H1 (cell line): ENCODE measurements around the gene FUT2. TPM values are rescaled to one million over a fixed set of nuclear protein-coding genes. Genes with fewer than 3 reads are reported as not detected.

Experiments
- BCL11A ChIP-seq, 2 experiments: IDR thresholded peaks; one replicate each; pipeline ENCODE4 v1.6.1; 2011; ENCODE audit warnings: low read depth in 2 of 2, low read length in 2 of 2, mild to moderate bottlenecking in 2 of 2
- BRCA1 ChIP-seq: IDR thresholded peaks from 2 replicates; pipeline ENCODE4 v1.6.1; 2012; ENCODE audit warnings: low read depth, low read length, improper control_type of control experiment
- CBX8 ChIP-seq: fragments of 300-800, 300-1000 bp; sonication (generic); IDR thresholded peaks from 2 replicates; pipeline ENCODE4 v1.7.1; 2016; ENCODE audit warnings: low read depth, low read length, borderline replicate concordance
- CHD7 ChIP-seq: fragments of 300-600 bp; sonication (generic); IDR thresholded peaks from 2 replicates; pipeline ENCODE4 v1.7.1; 2012; ENCODE audit warnings: low read length, moderate library complexity, mild to moderate bottlenecking, inconsistent platforms; ENCODE audit not compliant: insufficient replicate concordance
- CTCF ChIP-seq, 3 experiments: IDR thresholded peaks; 1 replicate in 2 of 3; 2 replicates in 1 of 3; pipeline versions ENCODE4 v1.5.1 to v1.6.1; 2011; ENCODE audit warnings: low read length in 3 of 3, mild to moderate bottlenecking in 3 of 3, inconsistent platforms in 2 of 3, low read depth in 1 of 3, moderate library complexity in 1 of 3; ENCODE audit not compliant: insufficient read depth in 1 of 3; ENCODE audit errors: control extremely low read depth in 1 of 3
- FOSL1 ChIP-seq: IDR thresholded peaks from 2 replicates; pipeline ENCODE4 v1.6.1; 2011; ENCODE audit warnings: mild to moderate bottlenecking, low read depth, low read length, moderate library complexity; ENCODE audit not compliant: insufficient read depth
- TAF7 ChIP-seq: optimal IDR thresholded peaks from 2 replicates; pipeline ENCODE3; 2011; ENCODE audit warnings: low read depth, mild to moderate bottlenecking, inconsistent platforms, low read length, moderate library complexity, borderline replicate concordance
- TCF12 ChIP-seq: IDR thresholded peaks from 2 replicates; pipeline ENCODE4 v1.6.1; 2011; ENCODE audit warnings: low read depth, mild to moderate bottlenecking, low read length
- polyA plus RNA-seq, 7 experiments: library from polyadenylated mRNA; depleted of rRNA in 3 of 7; stranded (reverse) in 5 of 7; unstranded in 2 of 7; fragments of >200 nt in 5 of 7; fragments of 200-250 nt in 2 of 7; gene quantifications; 1 replicate in 5 of 7; 2 replicates in 1 of 7; 4 replicates in 1 of 7; pipeline versions ENCODE4 v1.2.1 to v1.2.3, GENCODE V29; 2011 to 2013; ENCODE audit warnings: missing spikeins in 2 of 7, mixed read lengths in 2 of 7
- total RNA-seq: library from RNA; stranded (reverse); fragmentation: NEBNext Ultra II Directional; extraction: Animal tissue kit (Norgen Biotek cat#: 25700); gene quantifications from 2 replicates; pipeline ENCODE4 v1.2.1, GENCODE V29; 2021

The FUT2 gene
- total and polyA plus RNA-seq, 2 of the 8 experiments (the other 6 are each of a cell fraction or from before 2014, with no cell fraction given), result 5.0 to 5.6 TPM

DNA sequence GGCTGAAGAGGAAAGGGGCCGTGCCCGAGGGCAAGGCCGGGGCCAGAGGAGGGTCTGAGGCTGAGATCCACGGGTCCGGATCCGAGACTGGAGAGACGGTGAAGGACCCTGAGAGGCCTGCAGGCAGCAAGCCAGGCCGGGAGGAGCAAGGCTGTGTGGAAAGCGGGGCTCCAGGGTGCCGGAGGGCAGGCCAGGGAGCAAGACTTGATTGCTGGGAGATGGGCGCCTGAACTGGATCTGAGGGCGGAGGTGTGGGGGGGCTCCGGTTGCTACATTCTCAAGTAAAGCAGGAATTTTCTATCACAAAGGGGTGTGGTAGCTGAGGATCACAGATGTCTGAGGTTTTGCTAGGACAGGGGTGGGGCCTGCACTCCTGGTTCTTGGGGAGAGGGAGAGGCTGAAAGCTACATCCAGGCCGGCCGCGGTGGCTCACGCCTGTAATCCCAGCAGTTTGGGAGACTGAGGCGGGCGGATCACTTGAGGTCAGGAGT is 20.0 kb downstream of the FUT2 start (continued):
- TF ChIP-seq CHD7, result no peak
- no peak for TF ChIP-seq CTCF (IDR thresholded peaks at IDR 0.05; ENCODE audit: control extremely low read depth in 1 of 3, insufficient read depth in 1 of 3, low read depth in 1 of 3, low read length in 3 of 3)
- no peak for TF ChIP-seq TAF7
- no peak for TF ChIP-seq BRCA1
- no peak for TF ChIP-seq CBX8
- TF ChIP-seq TCF12, result no peak
- no peak for TF ChIP-seq BCL11A (IDR thresholded peaks at IDR 0.05; ENCODE audit: low read depth in 2 of 2, low read length in 2 of 2)
- TF ChIP-seq FOSL1, result no peak
